Thyroid gland (tissue), 4 donors: ENCODE data around the gene EPHA1.

Source experiments
- POLR2A ChIP-seq, 2 donors: fragments of 450-650 bp; IDR thresholded peaks; one replicate each; pipeline ENCODE4 v1.6.1; 2017; ENCODE audit warnings: antibody characterized with exemption in 2 of 2, mild to moderate bottlenecking in 2 of 2, moderate library complexity in 1 of 2
- TF ChIP-seq, protein P1 (sequence below), 6 experiments: fragments of 200-600 bp in 3 of 6; fragments of 450-650 bp in 3 of 6; sonication (generic) in 3 of 6; IDR thresholded peaks; one replicate each; pipeline ENCODE4 v1.5.1; 2016 to 2019; ENCODE audit warnings: antibody characterized with exemption in 6 of 6, mild to moderate bottlenecking in 2 of 6, inconsistent platforms in 1 of 6, moderate library complexity in 1 of 6

DNA sequence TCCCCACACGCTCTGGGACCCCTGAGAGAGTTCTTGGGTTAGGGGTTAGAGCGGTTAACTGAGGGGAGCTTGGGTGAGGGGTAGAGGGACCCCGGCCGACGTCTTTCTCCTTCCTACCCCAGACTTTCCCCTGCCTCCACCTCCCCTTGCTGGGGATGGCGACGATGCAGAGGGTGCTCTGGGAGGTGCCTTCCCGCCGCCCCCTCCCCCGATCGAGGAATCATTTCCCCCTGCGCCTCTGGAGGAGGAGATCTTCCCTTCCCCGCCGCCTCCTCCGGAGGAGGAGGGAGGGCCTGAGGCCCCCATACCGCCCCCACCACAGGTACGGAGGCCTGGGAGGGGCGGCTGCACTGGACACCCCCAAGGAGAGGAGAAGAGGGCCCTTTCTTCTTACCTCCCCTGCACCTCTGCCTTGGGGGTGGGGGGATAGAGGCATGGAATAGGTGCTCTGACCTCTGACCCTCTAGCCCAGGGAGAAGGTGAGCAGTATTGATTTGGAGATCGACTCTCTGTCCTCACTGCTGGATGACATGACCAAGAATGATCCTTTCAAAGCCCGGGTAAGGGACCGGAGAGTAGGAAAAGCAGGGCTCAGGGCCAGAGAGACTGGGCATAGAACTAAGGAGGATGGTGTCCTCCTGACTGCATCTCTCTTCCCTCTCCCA, 26.4 kb downstream of the EPHA1 start:
- TF ChIP-seq POLR2A (IDR thresholded peaks at IDR 0.05) = no peak
- TF ChIP-seq, protein P1, sequence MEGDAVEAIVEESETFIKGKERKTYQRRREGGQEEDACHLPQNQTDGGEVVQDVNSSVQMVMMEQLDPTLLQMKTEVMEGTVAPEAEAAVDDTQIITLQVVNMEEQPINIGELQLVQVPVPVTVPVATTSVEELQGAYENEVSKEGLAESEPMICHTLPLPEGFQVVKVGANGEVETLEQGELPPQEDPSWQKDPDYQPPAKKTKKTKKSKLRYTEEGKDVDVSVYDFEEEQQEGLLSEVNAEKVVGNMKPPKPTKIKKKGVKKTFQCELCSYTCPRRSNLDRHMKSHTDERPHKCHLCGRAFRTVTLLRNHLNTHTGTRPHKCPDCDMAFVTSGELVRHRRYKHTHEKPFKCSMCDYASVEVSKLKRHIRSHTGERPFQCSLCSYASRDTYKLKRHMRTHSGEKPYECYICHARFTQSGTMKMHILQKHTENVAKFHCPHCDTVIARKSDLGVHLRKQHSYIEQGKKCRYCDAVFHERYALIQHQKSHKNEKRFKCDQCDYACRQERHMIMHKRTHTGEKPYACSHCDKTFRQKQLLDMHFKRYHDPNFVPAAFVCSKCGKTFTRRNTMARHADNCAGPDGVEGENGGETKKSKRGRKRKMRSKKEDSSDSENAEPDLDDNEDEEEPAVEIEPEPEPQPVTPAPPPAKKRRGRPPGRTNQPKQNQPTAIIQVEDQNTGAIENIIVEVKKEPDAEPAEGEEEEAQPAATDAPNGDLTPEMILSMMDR (IDR thresholded peaks at IDR 0.05) = no peak
